ENCODE measurements around the gene EFNA5.

DNA sequence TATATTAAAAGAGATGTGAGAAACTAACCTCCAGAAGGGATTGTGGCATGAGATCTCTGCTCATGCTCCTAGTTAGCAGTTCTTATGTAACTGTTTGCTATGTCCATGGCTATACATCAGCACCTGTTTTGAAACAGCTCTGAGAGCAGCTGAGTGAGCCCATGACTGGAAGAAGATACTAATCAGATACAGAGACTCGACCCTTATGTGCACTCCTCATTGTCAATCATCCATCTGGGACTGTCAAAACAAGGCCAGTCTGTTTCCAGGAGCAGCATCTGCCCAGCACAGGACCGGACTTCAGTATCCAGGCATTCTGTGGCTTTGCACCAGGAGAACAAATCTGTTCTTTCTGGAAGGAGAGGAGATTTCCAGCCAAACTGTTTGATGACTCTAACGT, 77.7 kb downstream of the EFNA5 start:
- TF ChIP-seq, protein P1, sequence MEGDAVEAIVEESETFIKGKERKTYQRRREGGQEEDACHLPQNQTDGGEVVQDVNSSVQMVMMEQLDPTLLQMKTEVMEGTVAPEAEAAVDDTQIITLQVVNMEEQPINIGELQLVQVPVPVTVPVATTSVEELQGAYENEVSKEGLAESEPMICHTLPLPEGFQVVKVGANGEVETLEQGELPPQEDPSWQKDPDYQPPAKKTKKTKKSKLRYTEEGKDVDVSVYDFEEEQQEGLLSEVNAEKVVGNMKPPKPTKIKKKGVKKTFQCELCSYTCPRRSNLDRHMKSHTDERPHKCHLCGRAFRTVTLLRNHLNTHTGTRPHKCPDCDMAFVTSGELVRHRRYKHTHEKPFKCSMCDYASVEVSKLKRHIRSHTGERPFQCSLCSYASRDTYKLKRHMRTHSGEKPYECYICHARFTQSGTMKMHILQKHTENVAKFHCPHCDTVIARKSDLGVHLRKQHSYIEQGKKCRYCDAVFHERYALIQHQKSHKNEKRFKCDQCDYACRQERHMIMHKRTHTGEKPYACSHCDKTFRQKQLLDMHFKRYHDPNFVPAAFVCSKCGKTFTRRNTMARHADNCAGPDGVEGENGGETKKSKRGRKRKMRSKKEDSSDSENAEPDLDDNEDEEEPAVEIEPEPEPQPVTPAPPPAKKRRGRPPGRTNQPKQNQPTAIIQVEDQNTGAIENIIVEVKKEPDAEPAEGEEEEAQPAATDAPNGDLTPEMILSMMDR (IDR thresholded peaks at IDR 0.05) = no peak
- TF ChIP-seq POLR2A (IDR thresholded peaks at IDR 0.05) = no peak

All from esophagus squamous epithelium (tissue), 4 donors.